Endothelial cell of umbilical vein (primary cell): ENCODE results near the gene IGSF9.

Source experiments
- EZH2 ChIP-seq: IDR thresholded peaks from 2 replicates; pipeline ENCODE4 v1.6.1; 2012; ENCODE audit warnings: borderline replicate concordance, low read depth, mild to moderate bottlenecking, moderate library complexity, low read length, inconsistent platforms; ENCODE audit not compliant: severe bottlenecking
- JUN ChIP-seq: IDR thresholded peaks from 2 replicates; pipeline ENCODE4 v1.6.1; 2011; ENCODE audit warnings: borderline replicate concordance, low read depth; ENCODE audit not compliant: insufficient read length, insufficient read depth
- MYC ChIP-seq: IDR thresholded peaks from one replicate; pipeline ENCODE4 v1.6.1; 2011; ENCODE audit warnings: mild to moderate bottlenecking, low read depth, low read length
- POLR2A ChIP-seq: IDR thresholded peaks from 2 replicates; pipeline ENCODE4 v1.6.1; 2012; ENCODE audit warnings: low read depth, mild to moderate bottlenecking, control low read depth, low read length
- POLR2AphosphoS5 ChIP-seq: IDR thresholded peaks from 2 replicates; pipeline ENCODE4 v1.6.1; 2012; ENCODE audit warnings: low read depth, mild to moderate bottlenecking, control low read depth, low read length, moderate library complexity; ENCODE audit not compliant: insufficient read depth
- TF ChIP-seq, protein P1 (sequence below), 2 donors: IDR thresholded peaks; 1 replicate in 1 of 2; 2 replicates in 1 of 2; pipeline ENCODE4 v1.5.1; 2011; ENCODE audit warnings: low read length in 2 of 2, mild to moderate bottlenecking in 2 of 2, moderate library complexity in 2 of 2, control low read depth in 1 of 2, inconsistent platforms in 1 of 2, low read depth in 1 of 2; ENCODE audit not compliant: insufficient read depth in 1 of 2; ENCODE audit errors: extremely low read depth in 1 of 2
- TF ChIP-seq, protein P2 (sequence below): IDR thresholded peaks from 2 replicates; pipeline ENCODE4 v1.6.1; 2011; ENCODE audit not compliant: insufficient read depth, insufficient read length

DNA sequence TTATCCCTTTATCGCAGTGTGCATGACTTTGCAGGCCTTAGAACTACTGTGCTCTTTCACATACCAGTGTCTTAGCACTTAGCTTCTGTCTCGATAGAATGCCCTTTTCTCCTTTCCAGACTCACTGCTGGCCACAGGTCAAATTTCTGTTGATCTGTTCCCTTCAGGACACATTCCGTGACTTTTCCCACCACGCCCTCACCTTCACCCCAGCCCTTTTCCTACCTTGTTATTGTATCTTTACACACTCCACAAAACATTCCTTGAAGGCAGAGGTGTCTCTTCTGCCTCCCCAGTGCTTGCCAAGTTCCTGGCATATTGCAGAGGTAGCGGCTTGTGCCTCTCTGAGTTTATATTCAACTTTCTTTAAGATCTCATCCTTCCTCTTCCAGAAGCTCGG, 3.7 kb upstream of the IGSF9 start:
- TF ChIP-seq, protein P1, sequence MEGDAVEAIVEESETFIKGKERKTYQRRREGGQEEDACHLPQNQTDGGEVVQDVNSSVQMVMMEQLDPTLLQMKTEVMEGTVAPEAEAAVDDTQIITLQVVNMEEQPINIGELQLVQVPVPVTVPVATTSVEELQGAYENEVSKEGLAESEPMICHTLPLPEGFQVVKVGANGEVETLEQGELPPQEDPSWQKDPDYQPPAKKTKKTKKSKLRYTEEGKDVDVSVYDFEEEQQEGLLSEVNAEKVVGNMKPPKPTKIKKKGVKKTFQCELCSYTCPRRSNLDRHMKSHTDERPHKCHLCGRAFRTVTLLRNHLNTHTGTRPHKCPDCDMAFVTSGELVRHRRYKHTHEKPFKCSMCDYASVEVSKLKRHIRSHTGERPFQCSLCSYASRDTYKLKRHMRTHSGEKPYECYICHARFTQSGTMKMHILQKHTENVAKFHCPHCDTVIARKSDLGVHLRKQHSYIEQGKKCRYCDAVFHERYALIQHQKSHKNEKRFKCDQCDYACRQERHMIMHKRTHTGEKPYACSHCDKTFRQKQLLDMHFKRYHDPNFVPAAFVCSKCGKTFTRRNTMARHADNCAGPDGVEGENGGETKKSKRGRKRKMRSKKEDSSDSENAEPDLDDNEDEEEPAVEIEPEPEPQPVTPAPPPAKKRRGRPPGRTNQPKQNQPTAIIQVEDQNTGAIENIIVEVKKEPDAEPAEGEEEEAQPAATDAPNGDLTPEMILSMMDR (IDR thresholded peaks at IDR 0.05; ENCODE audit: extremely low read depth in 1 of 2, insufficient read depth in 1 of 2, low read depth in 1 of 2, low read length in 2 of 2) = no peak
- TF ChIP-seq POLR2AphosphoS5 (no peak), EZH2 (no peak), POLR2A (no peak), JUN (no peak), MYC (no peak)
- TF ChIP-seq, protein P2, sequence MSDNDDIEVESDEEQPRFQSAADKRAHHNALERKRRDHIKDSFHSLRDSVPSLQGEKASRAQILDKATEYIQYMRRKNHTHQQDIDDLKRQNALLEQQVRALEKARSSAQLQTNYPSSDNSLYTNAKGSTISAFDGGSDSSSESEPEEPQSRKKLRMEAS = no peak
